ENCODE results near the gene CD8B2.
"Not testable (repeated sequence)": the region's sequence is repeated elsewhere in the genome, so short reads cannot be mapped to it uniquely, and the experiment has no call there.

Gene CD8B2

GRCh38 chr2:106486551-106487385 lies at the start of gene CD8B2:
CD8B2 (plus strand) TSS chr2:106487364; CDS start chr2:106487427, 63 bp downstream.
- not testable (repeated sequence) for H3K36me3 Mint-ChIP-seq (ENCODE audit: insufficient read depth); H3K27ac Mint-ChIP-seq (ENCODE audit: low read depth)
- ATAC-seq (replicated peaks; ENCODE audit: extremely low read depth, poor library complexity, severe bottlenecking): peak; percentile 63

GRCh38 chr2:106461882-106462281 lies 25.3 kb upstream of the CD8B2 start:
- H3K4me3 Mint-ChIP-seq; H3K27ac Mint-ChIP-seq (ENCODE audit: low read depth); H3K9me3 Mint-ChIP-seq; ATAC-seq (replicated peaks; ENCODE audit: extremely low read depth, poor library complexity, severe bottlenecking); H3K4me1 Mint-ChIP-seq; H3K36me3 Mint-ChIP-seq (ENCODE audit: insufficient read depth); H3K27me3 Mint-ChIP-seq; DNase-seq (ENCODE audit: low spot score in 2 of 2): not testable (repeated sequence)

More at GRCh38 chr2:106486551-106487385, at the start of gene CD8B2:
- H3K4me3 Mint-ChIP-seq; H3K4me1 Mint-ChIP-seq; H3K9me3 Mint-ChIP-seq; DNase-seq (ENCODE audit: low spot score in 2 of 2): not testable (repeated sequence)
- peaks cover 21% of the 10 kb centered on the region for H3K27me3 Mint-ChIP-seq

- not testable (repeated sequence) for H3K4me1 Mint-ChIP-seq; H3K27ac Mint-ChIP-seq (ENCODE audit: low read depth); ATAC-seq (replicated peaks; ENCODE audit: extremely low read depth, poor library complexity, severe bottlenecking); H3K9me3 Mint-ChIP-seq; H3K27me3 Mint-ChIP-seq; H3K4me3 Mint-ChIP-seq; DNase-seq (ENCODE audit: low spot score in 2 of 2); H3K36me3 Mint-ChIP-seq (ENCODE audit: insufficient read depth)
Measured at GRCh38 chr2:106467516-106467915, 19.6 kb upstream of the CD8B2 start.

- not testable (repeated sequence) for DNase-seq (ENCODE audit: low spot score in 2 of 2); H3K9me3 Mint-ChIP-seq; H3K27ac Mint-ChIP-seq (ENCODE audit: low read depth); H3K27me3 Mint-ChIP-seq; H3K4me3 Mint-ChIP-seq; H3K4me1 Mint-ChIP-seq; H3K36me3 Mint-ChIP-seq (ENCODE audit: insufficient read depth); ATAC-seq (replicated peaks; ENCODE audit: extremely low read depth, poor library complexity, severe bottlenecking)
Measured at GRCh38 chr2:106468107-106468506, 19.1 kb upstream of the CD8B2 start, which contains the start of gene RGPD3. RGPD3 (minus strand) TSS chr2:106468413; CDS start chr2:106468288, 125 bp downstream.

GRCh38 chr2:106470658-106471057 lies 16.5 kb upstream of the CD8B2 start:
- not testable (repeated sequence) for H3K9me3 Mint-ChIP-seq; H3K27ac Mint-ChIP-seq (ENCODE audit: low read depth); H3K36me3 Mint-ChIP-seq (ENCODE audit: insufficient read depth); ATAC-seq (replicated peaks; ENCODE audit: extremely low read depth, poor library complexity, severe bottlenecking); H3K4me3 Mint-ChIP-seq; DNase-seq (ENCODE audit: low spot score in 2 of 2); H3K4me1 Mint-ChIP-seq; H3K27me3 Mint-ChIP-seq

GRCh38 chr2:106477647-106478046 lies 9.5 kb upstream of the CD8B2 start:
- not testable (repeated sequence) for DNase-seq (ENCODE audit: low spot score in 2 of 2); ATAC-seq (replicated peaks; ENCODE audit: extremely low read depth, poor library complexity, severe bottlenecking); H3K27ac Mint-ChIP-seq (ENCODE audit: low read depth); H3K36me3 Mint-ChIP-seq (ENCODE audit: insufficient read depth); H3K27me3 Mint-ChIP-seq; H3K4me1 Mint-ChIP-seq; H3K9me3 Mint-ChIP-seq; H3K4me3 Mint-ChIP-seq

- not testable (repeated sequence) for H3K27me3 Mint-ChIP-seq; H3K4me1 Mint-ChIP-seq; H3K9me3 Mint-ChIP-seq; H3K4me3 Mint-ChIP-seq; ATAC-seq (replicated peaks; ENCODE audit: extremely low read depth, poor library complexity, severe bottlenecking); DNase-seq (ENCODE audit: low spot score in 2 of 2); H3K27ac Mint-ChIP-seq (ENCODE audit: low read depth); H3K36me3 Mint-ChIP-seq (ENCODE audit: insufficient read depth)
Measured at GRCh38 chr2:106479563-106479962, 7.6 kb upstream of the CD8B2 start.

GRCh38 chr2:106487386-106488191 lies 425 bp downstream of the CD8B2 start:
- not testable (repeated sequence) for ATAC-seq (replicated peaks; ENCODE audit: extremely low read depth, poor library complexity, severe bottlenecking); H3K4me3 Mint-ChIP-seq; H3K4me1 Mint-ChIP-seq; H3K36me3 Mint-ChIP-seq (ENCODE audit: insufficient read depth); DNase-seq (ENCODE audit: low spot score in 2 of 2); H3K27ac Mint-ChIP-seq (ENCODE audit: low read depth); H3K9me3 Mint-ChIP-seq
- H3K27me3 Mint-ChIP-seq: peaks cover 21% of the 10 kb centered on the region

- not testable (repeated sequence) for H3K27ac Mint-ChIP-seq (ENCODE audit: low read depth); ATAC-seq (replicated peaks; ENCODE audit: extremely low read depth, poor library complexity, severe bottlenecking); DNase-seq (ENCODE audit: low spot score in 2 of 2); H3K9me3 Mint-ChIP-seq; H3K36me3 Mint-ChIP-seq (ENCODE audit: insufficient read depth); H3K4me1 Mint-ChIP-seq; H3K4me3 Mint-ChIP-seq
- peaks cover 18% of the 10 kb centered on the region for H3K27me3 Mint-ChIP-seq
Measured at GRCh38 chr2:106489701-106490100, 2.5 kb downstream of the CD8B2 start.

GRCh38 chr2:106492399-106492798 lies 5.2 kb downstream of the CD8B2 start:
- H3K27ac Mint-ChIP-seq (ENCODE audit: low read depth); H3K36me3 Mint-ChIP-seq (ENCODE audit: insufficient read depth); H3K4me3 Mint-ChIP-seq; H3K4me1 Mint-ChIP-seq; H3K9me3 Mint-ChIP-seq; DNase-seq (ENCODE audit: low spot score in 2 of 2); ATAC-seq (replicated peaks; ENCODE audit: extremely low read depth, poor library complexity, severe bottlenecking); H3K27me3 Mint-ChIP-seq: not testable (repeated sequence)

- not testable (repeated sequence) for H3K4me1 Mint-ChIP-seq; H3K36me3 Mint-ChIP-seq (ENCODE audit: insufficient read depth); H3K27ac Mint-ChIP-seq (ENCODE audit: low read depth); DNase-seq (ENCODE audit: low spot score in 2 of 2); H3K9me3 Mint-ChIP-seq; ATAC-seq (replicated peaks; ENCODE audit: extremely low read depth, poor library complexity, severe bottlenecking); H3K27me3 Mint-ChIP-seq; H3K4me3 Mint-ChIP-seq
Measured at GRCh38 chr2:106492913-106493312, 5.7 kb downstream of the CD8B2 start.

GRCh38 chr2:106498549-106498948 lies 11.4 kb downstream of the CD8B2 start:
- not testable (repeated sequence) for H3K4me1 Mint-ChIP-seq; H3K4me3 Mint-ChIP-seq; H3K36me3 Mint-ChIP-seq (ENCODE audit: insufficient read depth); H3K9me3 Mint-ChIP-seq; DNase-seq (ENCODE audit: low spot score in 2 of 2); ATAC-seq (replicated peaks; ENCODE audit: extremely low read depth, poor library complexity, severe bottlenecking); H3K27ac Mint-ChIP-seq (ENCODE audit: low read depth); H3K27me3 Mint-ChIP-seq

GRCh38 chr2:106500350-106500749 lies 13.2 kb downstream of the CD8B2 start:
- H3K4me3 Mint-ChIP-seq; H3K4me1 Mint-ChIP-seq; H3K27me3 Mint-ChIP-seq; H3K9me3 Mint-ChIP-seq; DNase-seq (ENCODE audit: low spot score in 2 of 2); ATAC-seq (replicated peaks; ENCODE audit: extremely low read depth, poor library complexity, severe bottlenecking); H3K36me3 Mint-ChIP-seq (ENCODE audit: insufficient read depth); H3K27ac Mint-ChIP-seq (ENCODE audit: low read depth): not testable (repeated sequence)

All from central memory CD8-positive, alpha-beta T cell (primary cell).